ENCODE measurements around the gene VEZT.

Gene VEZT

GRCh38 chr12:95200128-95200894 lies 17.3 kb upstream of the VEZT start:
- DNase-seq = no peak

GRCh38 chr12:95201056-95201670 lies 16.4 kb upstream of the VEZT start:
- DNase-seq = no peak

- no peak for DNase-seq
Measured at GRCh38 chr12:95202691-95203486, 14.7 kb upstream of the VEZT start.

- no peak for DNase-seq
Measured at GRCh38 chr12:95203487-95204030, 14.0 kb upstream of the VEZT start.

GRCh38 chr12:95204141-95204866 lies 13.3 kb upstream of the VEZT start:
- DNase-seq = no peak

GRCh38 chr12:95205016-95205624 lies 12.5 kb upstream of the VEZT start:
- no peak for DNase-seq

- DNase-seq = no peak
Measured at GRCh38 chr12:95205685-95206084, 11.9 kb upstream of the VEZT start.

GRCh38 chr12:95206916-95207315 lies 10.7 kb upstream of the VEZT start:
- DNase-seq = no peak

- no peak for DNase-seq
Measured at GRCh38 chr12:95207407-95207806, 10.2 kb upstream of the VEZT start.

GRCh38 chr12:95208678-95209077 lies 8.9 kb upstream of the VEZT start:
- DNase-seq = no peak

GRCh38 chr12:95212586-95212985 lies 5.0 kb upstream of the VEZT start:
- DNase-seq = no peak

- no peak for DNase-seq
Measured at GRCh38 chr12:95213119-95213518, 4.5 kb upstream of the VEZT start.

GRCh38 chr12:95213928-95214327 lies 3.7 kb upstream of the VEZT start:
- no peak for DNase-seq

GRCh38 chr12:95214466-95214865 lies 3.1 kb upstream of the VEZT start:
- DNase-seq = no peak

- no peak for DNase-seq
Measured at GRCh38 chr12:95215949-95216348, 1.7 kb upstream of the VEZT start.

- no peak for DNase-seq
Measured at GRCh38 chr12:95216711-95217376, 763 bp upstream of the VEZT start.

- DNase-seq = no peak
Measured at GRCh38 chr12:95218150-95219133, 835 bp downstream of the VEZT start.

GRCh38 chr12:95220190-95220589 lies 2.6 kb downstream of the VEZT start:
- no peak for DNase-seq

GRCh38 chr12:95220726-95221125 lies 3.1 kb downstream of the VEZT start:
- no peak for DNase-seq

Measured in cerebellar nuclear complex (tissue), 1 donor.